Stimulated activated naive CD4-positive, alpha-beta T cell (primary cell): ENCODE measurements around the gene TSSK6.

Experiments
- DNase-seq, 6 experiments: peaks; one replicate each; lab custom pipeline; 2025; lab: John Stamatoyannopoulos, UW

The TSSK6 gene

GRCh38 chr19:19464339-19465098 is 50.8 kb downstream of the TSSK6 start:
- DNase-seq, result no peak
